CD4-positive, alpha-beta T cell treated with Interleukin-12 subunit alpha and Interleukin-12 subunit beta, for 1 hour (primary cell): Measurements from ENCODE around the gene DSP.

Source experiments
- DNase-seq: peaks from one replicate; pipeline ENCODE4 v3.0.0-alpha.2; 2020

Gene DSP

GRCh38 chr6:7561153-7561964 is 19.9 kb downstream of the DSP start:
- DNase-seq, result no peak

GRCh38 chr6:7562769-7563168 is 21.3 kb downstream of the DSP start:
- no peak for DNase-seq

- no peak for DNase-seq
Observed at GRCh38 chr6:7566107-7566506, 24.6 kb downstream of the DSP start.

- DNase-seq, result no peak
Observed at GRCh38 chr6:7566617-7567173, 25.2 kb downstream of the DSP start.

- DNase-seq, result no peak
Observed at GRCh38 chr6:7568021-7568420, 26.6 kb downstream of the DSP start.

- no peak for DNase-seq
Observed at GRCh38 chr6:7569082-7569481, 27.6 kb downstream of the DSP start.

- DNase-seq, result no peak
Observed at GRCh38 chr6:7572213-7572943, 30.9 kb downstream of the DSP start.

- no peak for DNase-seq
Observed at GRCh38 chr6:7574500-7574899, 33.0 kb downstream of the DSP start.

GRCh38 chr6:7578516-7578915 is 37.0 kb downstream of the DSP start:
- DNase-seq, result no peak

- no peak for DNase-seq
Observed at GRCh38 chr6:7578931-7579330, 37.5 kb downstream of the DSP start.

- no peak for DNase-seq
Observed at GRCh38 chr6:7579851-7580250, 38.4 kb downstream of the DSP start.

GRCh38 chr6:7580537-7580926 is 39.1 kb downstream of the DSP start:
- DNase-seq, result no peak

GRCh38 chr6:7580927-7581618 is 39.6 kb downstream of the DSP start:
- DNase-seq, result no peak

- no peak for DNase-seq
Observed at GRCh38 chr6:7585287-7585930, 43.9 kb downstream of the DSP start.

GRCh38 chr6:7587631-7588100 is 46.2 kb downstream of the DSP start:
- no peak for DNase-seq

- DNase-seq, result no peak
Observed at GRCh38 chr6:7588506-7588905, 47.0 kb downstream of the DSP start.

GRCh38 chr6:7589221-7589620 is 47.8 kb downstream of the DSP start:
- DNase-seq, result no peak

- peak; percentile 89 for DNase-seq
Observed at GRCh38 chr6:7589949-7590917, 48.8 kb downstream of the DSP start, which contains the start of gene SNRNP48. SNRNP48 (plus strand) TSS chr6:7590198; CDS start chr6:7590258, 60 bp downstream.

GRCh38 chr6:7590918-7591302 is 49.4 kb downstream of the DSP start:
- no peak for DNase-seq

- no peak for DNase-seq
Observed at GRCh38 chr6:7591770-7592169, 50.3 kb downstream of the DSP start.

GRCh38 chr6:7593229-7593628 is 51.8 kb downstream of the DSP start:
- no peak for DNase-seq
